ENCODE data around the gene ARSK. TPM values are rescaled to one million over a fixed set of nuclear protein-coding genes. Genes with fewer than 3 reads are reported as not detected.

ARSK gene
- total RNA-seq, 2 donors from 2014 or later = 4.3 to 6.2 TPM

GRCh38 chr5:95620870-95621838, 66.3 kb downstream of the ARSK start:
- ATAC-seq = peak; percentile 72
- Histone ChIP-seq H3K9me3 (no peaks in the 10 kb centered on the region), H3K27ac (peak overlapping the region; percentile 92 to 99 (median 97)), H3K4me3 (peak overlapping the region; percentile 35 to 58), H3K27me3 (no peaks in the 10 kb centered on the region), H3K36me3 (replicated peaks in 1 of 2; ENCODE audit: insufficient read depth in 1 of 2, low read depth in 2 of 2) (no peaks in the 10 kb centered on the region), H3K4me1 (peaks cover 65% of the 10 kb centered on the region)
- WGBS, 2 donors = 1 to 22% methylated on average over 6 to 74 of the region's 92 CpGs
- intact Hi-C loops (cut with DNase I) = no loop called here
- TF ChIP-seq CTCF (IDR thresholded peaks at IDR 0.05) (peak in 1 of 7 experiments; percentile 10), POLR2A (IDR thresholded peaks at IDR 0.05) (peak; percentile 75 to 80 (median 78))
- DNase-seq = peak; percentile 60 to 68 (median 66)

DNA sequence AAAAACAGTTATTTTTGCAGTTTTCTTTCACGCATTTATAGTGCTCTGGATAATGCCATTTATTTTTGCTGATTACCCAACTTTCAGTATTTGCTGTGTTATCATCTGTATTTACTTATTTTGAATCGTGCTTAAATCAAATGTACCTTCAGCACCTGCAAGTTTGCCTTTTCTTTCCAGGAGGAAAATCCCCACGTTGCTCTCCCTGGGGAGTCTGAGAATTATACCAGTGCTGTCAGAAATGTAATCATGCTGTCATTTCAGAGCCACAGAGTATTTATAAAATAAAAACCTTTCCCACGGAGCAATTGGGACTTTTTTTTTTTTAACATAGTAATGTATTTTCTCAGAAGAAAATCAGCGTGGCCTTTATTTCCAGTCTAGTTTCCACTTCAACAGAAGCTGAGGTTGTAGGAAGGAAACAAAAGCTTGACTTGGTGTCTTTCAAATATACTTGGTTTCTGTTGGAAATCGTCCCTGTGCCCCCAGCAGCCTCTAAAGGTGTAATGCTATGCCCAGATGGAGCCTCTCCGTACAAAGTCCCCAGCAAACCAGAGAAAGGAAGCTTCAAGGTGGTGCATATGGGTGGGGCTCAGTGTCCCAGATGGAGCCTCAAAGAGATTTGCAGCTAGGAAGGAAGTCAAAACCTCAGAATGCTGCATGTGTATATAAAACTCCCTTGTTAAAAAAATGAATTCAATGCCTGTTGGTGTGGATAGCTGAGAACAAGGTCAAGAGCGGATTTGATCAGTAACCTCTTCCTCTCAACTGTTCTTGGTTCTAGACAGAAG, 67.1 kb downstream of the ARSK start:
- H3K4me1 ChIP-seq = peaks cover 60% of the 10 kb centered on the region
- intact Hi-C loops (cut with DNase I) = no loop called here
- no peak overlapping the region for H3K4me3 ChIP-seq
- ATAC-seq (peak; percentile 53), DNase-seq (peak; percentile 44 to 72 (median 57))
- 27% methylated on average over 8 of the region's 8 CpGs for WGBS, 2 donors
- H3K27ac ChIP-seq = peak overlapping the region; percentile 92 to 99 (median 97)
- no peaks in the 10 kb centered on the region for H3K36me3 ChIP-seq (replicated peaks in 1 of 2; ENCODE audit: insufficient read depth in 1 of 2, low read depth in 2 of 2)
- H3K9me3 ChIP-seq = no peaks in the 10 kb centered on the region
- H3K27me3 ChIP-seq = no peaks in the 10 kb centered on the region
- TF ChIP-seq POLR2A (IDR thresholded peaks at IDR 0.05) (no peak), CTCF (IDR thresholded peaks at IDR 0.05) (no peak)

- no peaks in the 10 kb centered on the region for H3K27me3 ChIP-seq
- H3K9me3 ChIP-seq = no peaks in the 10 kb centered on the region
- TF ChIP-seq POLR2A (IDR thresholded peaks at IDR 0.05) (no peak), CTCF (IDR thresholded peaks at IDR 0.05) (no peak)
- ATAC-seq = no peak
- H3K36me3 ChIP-seq (replicated peaks in 1 of 2; ENCODE audit: insufficient read depth in 1 of 2, low read depth in 2 of 2) = no peaks in the 10 kb centered on the region
- DNase-seq = peak in 3 of 4 donors; percentile 46 to 53 (median 51)
- no peak overlapping the region for H3K4me3 ChIP-seq
- peaks cover 49% of the 10 kb centered on the region for H3K4me1 ChIP-seq
- intact Hi-C loops (cut with DNase I) = no loop called here
- peak overlapping the region; percentile 2 to 97 (median 78) for H3K27ac ChIP-seq
- WGBS, 2 donors = 52 to 57% methylated on average over 5 of the region's 5 CpGs
Observed at GRCh38 chr5:95623706-95624105, 68.8 kb downstream of the ARSK start.

DNA sequence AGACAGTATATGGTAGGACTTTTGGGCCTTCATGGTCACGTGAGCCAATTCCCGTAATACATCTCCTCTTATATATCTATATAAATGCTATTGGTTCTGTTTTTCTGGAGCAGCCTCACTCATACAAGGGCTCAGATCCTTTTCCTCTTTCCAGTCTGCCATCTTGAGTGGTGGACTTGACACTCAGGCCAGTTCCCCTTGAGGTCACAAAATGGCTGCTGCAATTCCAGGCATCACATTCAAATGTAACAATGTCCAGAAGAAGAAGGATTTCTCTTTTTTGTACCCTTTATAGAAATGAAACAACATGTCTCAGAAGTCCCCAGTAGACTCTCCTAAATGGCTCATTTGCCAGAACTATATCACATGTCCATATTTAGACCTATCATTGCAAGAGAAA, 69.5 kb downstream of the ARSK start:
- intact Hi-C loops (cut with DNase I) = no loop called here
- ATAC-seq (no peak), DNase-seq (no peak)
- peaks cover 42% of the 10 kb centered on the region for H3K4me1 ChIP-seq
- peak overlapping the region in 1 of 4 donors; percentile 97 for H3K27ac ChIP-seq
- no peaks in the 10 kb centered on the region for H3K36me3 ChIP-seq (replicated peaks in 1 of 2; ENCODE audit: insufficient read depth in 1 of 2, low read depth in 2 of 2)
- WGBS, 2 donors = 96 to 98% methylated on average over 2 of the region's 2 CpGs
- H3K4me3 ChIP-seq = no peak overlapping the region
- no peaks in the 10 kb centered on the region for H3K27me3 ChIP-seq
- no peak for TF ChIP-seq CTCF (IDR thresholded peaks at IDR 0.05)
- TF ChIP-seq POLR2A (IDR thresholded peaks at IDR 0.05) = no peak
- no peaks in the 10 kb centered on the region for H3K9me3 ChIP-seq
